Panc1 (cell line): ENCODE results near the gene PTPA.
A peak's percentile ranks its signal among the peaks of the same experiment; 100 is the strongest.

Source experiments
- POLR2AphosphoS5 ChIP-seq: IDR thresholded peaks from 2 replicates; pipeline ENCODE4 v1.6.1; 2012; ENCODE audit warnings: mild to moderate bottlenecking, low read depth, low read length, moderate library complexity
- TCF7L2 ChIP-seq: IDR thresholded peaks from 2 replicates; pipeline ENCODE4 v1.6.1; 2011; ENCODE audit warnings: mild to moderate bottlenecking, low read depth, low read length, inconsistent platforms
- TF ChIP-seq, protein P1 (sequence below): fragments of 450-650 bp; IDR thresholded peaks from 2 replicates; pipeline ENCODE4 v1.5.1; 2017; ENCODE audit warnings: mild to moderate bottlenecking
- TF ChIP-seq, protein P2 (sequence below), 2 experiments: IDR thresholded peaks; 2 replicates each; pipeline ENCODE4 v1.6.1; 2011 to 2012; ENCODE audit warnings: low read depth in 2 of 2, control low read depth in 1 of 2, low read length in 1 of 2, mild to moderate bottlenecking in 1 of 2, moderate library complexity in 1 of 2; ENCODE audit not compliant: insufficient read depth in 1 of 2

DNA sequence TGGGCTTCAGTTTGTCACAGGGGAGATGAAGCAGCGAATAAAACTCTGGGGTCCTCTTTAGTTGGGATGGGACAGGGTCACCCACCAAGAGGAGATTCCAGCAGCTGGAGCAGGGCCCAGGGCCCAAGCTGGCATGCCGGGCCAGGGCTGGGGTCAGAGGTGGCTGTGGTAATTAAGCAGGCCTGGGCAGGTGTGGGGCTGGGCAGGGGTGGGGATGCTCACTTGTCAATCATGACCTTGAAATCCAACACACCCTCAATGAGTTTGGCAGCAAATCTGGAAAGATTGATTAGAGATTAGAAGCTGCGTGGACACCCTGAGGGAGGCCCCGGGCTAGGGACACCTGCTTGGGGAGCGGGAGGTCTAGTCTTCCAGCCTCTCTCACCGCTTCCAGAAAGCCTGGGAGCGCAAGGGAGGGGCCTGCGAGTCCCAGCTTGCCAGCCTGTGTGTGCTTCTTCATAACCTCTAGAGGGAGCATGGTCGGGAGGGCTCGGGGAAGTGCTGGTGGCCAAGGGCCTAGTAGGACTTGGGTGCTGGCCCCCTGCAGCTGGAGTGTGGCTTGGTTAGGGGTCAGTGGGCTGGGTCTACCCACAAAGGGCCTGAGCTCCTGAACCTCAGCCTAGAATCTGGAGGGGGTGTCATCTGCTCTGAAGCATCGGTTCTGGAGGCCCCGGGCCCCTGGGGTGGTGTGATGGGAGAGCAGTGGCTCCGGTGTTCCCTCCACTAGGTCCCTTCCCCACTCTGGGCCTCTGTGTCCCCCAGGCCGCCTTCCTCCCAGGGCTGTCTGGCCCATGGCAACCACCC lies 8.2 kb upstream of the PTPA start:
- TF ChIP-seq POLR2AphosphoS5 (no peak), TCF7L2 (no peak)
- TF ChIP-seq, protein P1, sequence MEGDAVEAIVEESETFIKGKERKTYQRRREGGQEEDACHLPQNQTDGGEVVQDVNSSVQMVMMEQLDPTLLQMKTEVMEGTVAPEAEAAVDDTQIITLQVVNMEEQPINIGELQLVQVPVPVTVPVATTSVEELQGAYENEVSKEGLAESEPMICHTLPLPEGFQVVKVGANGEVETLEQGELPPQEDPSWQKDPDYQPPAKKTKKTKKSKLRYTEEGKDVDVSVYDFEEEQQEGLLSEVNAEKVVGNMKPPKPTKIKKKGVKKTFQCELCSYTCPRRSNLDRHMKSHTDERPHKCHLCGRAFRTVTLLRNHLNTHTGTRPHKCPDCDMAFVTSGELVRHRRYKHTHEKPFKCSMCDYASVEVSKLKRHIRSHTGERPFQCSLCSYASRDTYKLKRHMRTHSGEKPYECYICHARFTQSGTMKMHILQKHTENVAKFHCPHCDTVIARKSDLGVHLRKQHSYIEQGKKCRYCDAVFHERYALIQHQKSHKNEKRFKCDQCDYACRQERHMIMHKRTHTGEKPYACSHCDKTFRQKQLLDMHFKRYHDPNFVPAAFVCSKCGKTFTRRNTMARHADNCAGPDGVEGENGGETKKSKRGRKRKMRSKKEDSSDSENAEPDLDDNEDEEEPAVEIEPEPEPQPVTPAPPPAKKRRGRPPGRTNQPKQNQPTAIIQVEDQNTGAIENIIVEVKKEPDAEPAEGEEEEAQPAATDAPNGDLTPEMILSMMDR = peak; percentile 77
- TF ChIP-seq, protein P2, sequence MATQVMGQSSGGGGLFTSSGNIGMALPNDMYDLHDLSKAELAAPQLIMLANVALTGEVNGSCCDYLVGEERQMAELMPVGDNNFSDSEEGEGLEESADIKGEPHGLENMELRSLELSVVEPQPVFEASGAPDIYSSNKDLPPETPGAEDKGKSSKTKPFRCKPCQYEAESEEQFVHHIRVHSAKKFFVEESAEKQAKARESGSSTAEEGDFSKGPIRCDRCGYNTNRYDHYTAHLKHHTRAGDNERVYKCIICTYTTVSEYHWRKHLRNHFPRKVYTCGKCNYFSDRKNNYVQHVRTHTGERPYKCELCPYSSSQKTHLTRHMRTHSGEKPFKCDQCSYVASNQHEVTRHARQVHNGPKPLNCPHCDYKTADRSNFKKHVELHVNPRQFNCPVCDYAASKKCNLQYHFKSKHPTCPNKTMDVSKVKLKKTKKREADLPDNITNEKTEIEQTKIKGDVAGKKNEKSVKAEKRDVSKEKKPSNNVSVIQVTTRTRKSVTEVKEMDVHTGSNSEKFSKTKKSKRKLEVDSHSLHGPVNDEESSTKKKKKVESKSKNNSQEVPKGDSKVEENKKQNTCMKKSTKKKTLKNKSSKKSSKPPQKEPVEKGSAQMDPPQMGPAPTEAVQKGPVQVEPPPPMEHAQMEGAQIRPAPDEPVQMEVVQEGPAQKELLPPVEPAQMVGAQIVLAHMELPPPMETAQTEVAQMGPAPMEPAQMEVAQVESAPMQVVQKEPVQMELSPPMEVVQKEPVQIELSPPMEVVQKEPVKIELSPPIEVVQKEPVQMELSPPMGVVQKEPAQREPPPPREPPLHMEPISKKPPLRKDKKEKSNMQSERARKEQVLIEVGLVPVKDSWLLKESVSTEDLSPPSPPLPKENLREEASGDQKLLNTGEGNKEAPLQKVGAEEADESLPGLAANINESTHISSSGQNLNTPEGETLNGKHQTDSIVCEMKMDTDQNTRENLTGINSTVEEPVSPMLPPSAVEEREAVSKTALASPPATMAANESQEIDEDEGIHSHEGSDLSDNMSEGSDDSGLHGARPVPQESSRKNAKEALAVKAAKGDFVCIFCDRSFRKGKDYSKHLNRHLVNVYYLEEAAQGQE (IDR thresholded peaks at IDR 0.05; ENCODE audit: insufficient read depth in 1 of 2, low read depth in 2 of 2, low read length in 1 of 2) = no peak
